OCI-LY3 (cell line): Measurements from ENCODE around the gene F5.

Experiments used
- CTCF ChIP-seq: fragments of 200-600, 300-600 bp; sonication (generic); IDR thresholded peaks from 2 replicates; pipeline ENCODE4 v1.5.1; 2014; ENCODE audit warnings: antibody characterized with exemption, low read length, low read depth
- EZH2phosphoT487 ChIP-seq: fragments of 200-600 bp; shearing (Covaris generic); IDR thresholded peaks from 2 replicates; pipeline ENCODE4 v1.6.1; 2018; ENCODE audit warnings: antibody characterized with exemption, mixed run types, low read depth

GRCh38 chr1:169497317-169497716, 89.0 kb downstream of the F5 start:
- TF ChIP-seq CTCF (no peak), EZH2phosphoT487 (no peak)
